ENCODE measurements around the gene CTTNBP2.

GRCh38 chr7:117875566-117875965, 2.3 kb upstream of the CTTNBP2 start:
- TF ChIP-seq CTCF (IDR thresholded peaks at IDR 0.05; ENCODE audit: poor library complexity, severe bottlenecking) (peak; percentile 26), RAD21 (conservative IDR thresholded peaks at IDR 0.05) (no peak)
